NCI-H526 (cell line): ENCODE measurements around the gene SAMD4A.

Experiments used
- DNase-seq, 2 experiments: peaks; one replicate each; lab custom pipeline; 2025; lab: John Stamatoyannopoulos, UW

SAMD4A gene

DNA sequence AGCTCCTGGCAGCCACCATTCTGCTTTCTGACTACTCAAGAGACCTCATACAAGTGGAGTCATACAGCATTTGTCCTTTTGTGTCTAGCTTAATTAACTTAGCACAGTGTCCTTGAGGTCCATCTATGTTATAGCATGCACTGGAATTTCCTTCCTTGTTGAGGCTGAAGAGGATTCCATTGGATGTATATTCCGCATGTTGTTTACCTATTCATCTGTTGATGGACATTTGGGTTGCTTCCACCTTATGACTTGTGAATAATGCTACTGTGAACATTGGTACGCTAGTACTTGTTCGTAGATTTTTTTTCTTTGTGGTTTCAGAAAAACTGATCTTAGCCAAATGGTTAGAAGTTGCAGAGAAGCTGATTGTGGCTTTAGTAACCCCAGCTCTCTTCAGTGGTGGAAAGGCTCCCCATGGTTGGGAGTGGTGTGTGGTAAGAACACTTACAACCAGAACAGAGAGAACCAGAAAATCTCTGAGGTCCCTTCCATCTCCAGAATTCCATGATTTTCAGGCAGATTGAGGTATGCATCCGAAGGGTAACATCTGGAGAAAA, 118.4 kb downstream of the SAMD4A start:
- DNase-seq, result no peak

DNA sequence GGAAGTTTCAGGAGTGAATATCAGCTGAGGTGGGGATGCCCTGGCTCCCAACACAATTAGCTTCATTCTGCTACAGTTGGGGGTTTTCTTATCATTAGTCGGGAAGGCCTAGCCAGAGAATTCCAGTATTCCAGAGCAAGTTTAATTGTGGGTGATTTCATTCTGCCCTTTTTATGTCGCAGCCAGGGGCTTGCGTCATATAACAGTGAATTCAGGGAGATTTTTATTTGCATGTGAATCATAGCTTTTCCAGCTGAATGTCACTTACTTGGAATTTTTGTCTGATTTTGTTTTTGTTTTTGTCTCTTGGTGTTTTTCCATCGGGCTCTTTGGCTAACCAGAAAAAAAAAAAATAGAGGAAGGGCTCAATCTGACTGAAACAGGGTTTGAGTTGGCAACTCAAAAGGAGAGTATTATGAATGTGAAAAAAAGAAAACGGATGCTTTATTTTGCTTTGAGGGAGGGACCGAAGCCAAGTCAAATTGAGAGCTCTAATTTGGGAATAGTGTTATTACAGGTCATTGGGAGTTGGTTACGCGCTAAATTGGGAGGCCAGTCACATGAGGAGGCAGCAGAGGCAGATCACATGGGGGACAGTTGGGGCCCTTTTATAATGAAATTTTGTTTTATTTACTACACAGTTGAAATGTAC, 119.4 kb downstream of the SAMD4A start:
- no peak for DNase-seq

DNA sequence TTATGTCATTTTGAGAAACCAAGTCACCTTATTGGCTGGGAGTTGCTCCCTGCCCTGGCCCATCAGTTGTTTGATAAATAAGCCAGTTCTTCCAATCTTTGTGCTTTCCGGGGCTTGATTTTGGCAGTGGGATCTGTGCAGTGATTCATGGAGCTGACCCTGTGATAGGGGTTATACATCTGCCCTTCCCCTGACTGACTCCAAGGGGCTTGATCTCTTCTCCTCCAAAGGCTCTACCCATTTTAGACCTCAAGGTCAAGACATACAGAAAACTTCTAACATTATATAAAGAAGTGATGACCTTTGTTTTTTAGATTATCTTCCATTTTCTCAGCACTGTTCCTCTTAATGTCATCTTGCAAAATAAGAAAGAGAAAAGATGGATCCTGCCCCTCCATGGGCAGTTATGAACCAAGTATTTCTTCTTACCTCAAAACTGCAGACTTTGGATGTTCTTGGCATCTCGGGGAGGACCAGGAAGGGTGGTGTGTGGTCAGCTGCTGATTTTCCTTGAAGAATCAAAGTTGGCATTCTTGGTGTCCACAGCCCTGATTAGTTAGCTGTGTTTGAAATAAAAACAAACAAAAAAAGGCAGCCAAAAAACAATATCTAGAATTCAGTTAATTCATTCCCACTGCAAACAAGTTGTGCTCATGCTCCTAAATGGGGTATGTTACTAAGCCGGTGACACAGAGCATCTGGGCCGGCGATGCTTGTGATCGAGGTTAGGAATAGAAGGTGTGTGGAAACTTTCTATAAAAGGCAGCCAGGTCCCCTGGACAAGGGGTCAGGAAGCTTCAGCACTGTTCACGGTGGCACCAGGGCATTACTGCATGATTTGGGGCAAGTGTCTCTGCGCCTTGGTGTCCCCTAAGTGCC, 120.2 kb downstream of the SAMD4A start:
- DNase-seq, result no peak

DNA sequence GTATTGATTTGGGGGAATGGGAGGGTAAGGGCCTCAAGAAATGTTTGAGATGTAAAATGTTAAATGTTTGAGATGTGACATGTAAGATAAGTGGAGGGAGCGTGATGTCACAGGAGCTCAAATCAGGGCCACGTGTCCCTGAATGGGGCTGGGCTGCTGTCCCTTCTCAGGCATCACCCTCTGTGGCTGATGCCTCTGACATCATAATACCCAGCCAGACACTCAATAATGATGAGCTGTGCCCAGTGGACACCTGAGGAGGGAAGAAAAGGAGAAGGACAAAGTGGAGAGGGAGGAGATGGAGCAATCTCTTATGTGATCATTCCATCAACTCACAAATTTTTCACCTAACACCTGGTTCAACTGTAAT, 120.8 kb downstream of the SAMD4A start:
- DNase-seq, result no peak

DNA sequence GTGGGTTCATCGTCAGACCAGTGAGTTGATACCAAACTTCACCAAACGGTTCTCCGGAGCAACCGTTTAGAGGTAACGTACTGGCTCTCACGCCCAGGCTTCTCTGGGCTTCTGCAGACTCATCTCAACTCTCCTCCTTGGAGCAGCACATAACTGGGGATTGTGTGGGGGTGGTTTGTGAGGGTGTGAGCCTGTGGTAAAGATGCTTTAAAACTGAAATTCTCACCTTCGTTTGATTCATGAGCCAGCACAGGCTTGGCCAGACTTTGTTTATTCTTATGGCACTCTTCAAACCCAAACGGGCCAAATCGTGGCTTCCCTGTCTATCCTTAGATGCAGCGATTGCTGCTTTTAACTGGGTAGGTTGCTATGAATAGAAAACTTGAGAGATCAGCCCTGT, 121.3 kb downstream of the SAMD4A start:
- no peak for DNase-seq

DNA sequence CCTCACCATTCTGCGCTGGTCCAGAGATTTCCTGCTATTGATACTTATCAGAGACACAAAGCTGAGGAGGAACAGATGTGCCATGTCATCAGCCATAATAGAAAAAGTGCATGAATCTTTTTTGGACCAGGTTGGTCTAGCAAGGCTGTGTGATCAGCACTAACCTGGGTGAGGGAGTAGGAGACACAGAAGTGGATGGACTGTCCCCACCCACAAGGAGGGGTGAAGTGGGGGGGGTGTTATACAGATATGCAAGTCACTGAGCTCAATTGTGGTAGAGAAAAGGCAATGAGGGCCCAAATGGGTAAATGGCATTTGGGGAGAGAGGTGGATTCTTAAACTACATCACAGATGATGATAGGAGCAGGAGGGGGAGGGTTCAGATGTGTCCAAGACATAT, 123.0 kb downstream of the SAMD4A start:
- no peak for DNase-seq

DNA sequence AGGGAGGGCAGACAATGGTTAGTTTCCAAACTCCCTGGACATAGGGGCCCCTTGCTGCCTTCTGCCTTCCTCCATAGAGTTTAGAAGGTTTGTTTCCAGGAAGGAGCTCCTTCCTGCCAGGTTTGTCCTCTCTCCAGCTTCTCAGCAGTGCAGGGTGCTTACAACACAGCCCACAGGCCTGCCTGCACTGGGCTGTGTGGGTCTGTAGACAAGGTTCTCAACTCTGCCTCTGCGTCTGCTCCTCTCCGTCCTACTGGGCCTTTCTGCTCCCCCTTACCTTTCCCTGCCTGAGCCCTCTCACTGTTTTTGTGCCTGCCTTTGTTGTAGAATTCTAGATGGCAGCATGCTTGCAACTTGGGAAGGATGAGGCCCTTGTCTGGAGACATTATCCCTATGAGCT, 124.0 kb downstream of the SAMD4A start:
- no peak for DNase-seq

DNA sequence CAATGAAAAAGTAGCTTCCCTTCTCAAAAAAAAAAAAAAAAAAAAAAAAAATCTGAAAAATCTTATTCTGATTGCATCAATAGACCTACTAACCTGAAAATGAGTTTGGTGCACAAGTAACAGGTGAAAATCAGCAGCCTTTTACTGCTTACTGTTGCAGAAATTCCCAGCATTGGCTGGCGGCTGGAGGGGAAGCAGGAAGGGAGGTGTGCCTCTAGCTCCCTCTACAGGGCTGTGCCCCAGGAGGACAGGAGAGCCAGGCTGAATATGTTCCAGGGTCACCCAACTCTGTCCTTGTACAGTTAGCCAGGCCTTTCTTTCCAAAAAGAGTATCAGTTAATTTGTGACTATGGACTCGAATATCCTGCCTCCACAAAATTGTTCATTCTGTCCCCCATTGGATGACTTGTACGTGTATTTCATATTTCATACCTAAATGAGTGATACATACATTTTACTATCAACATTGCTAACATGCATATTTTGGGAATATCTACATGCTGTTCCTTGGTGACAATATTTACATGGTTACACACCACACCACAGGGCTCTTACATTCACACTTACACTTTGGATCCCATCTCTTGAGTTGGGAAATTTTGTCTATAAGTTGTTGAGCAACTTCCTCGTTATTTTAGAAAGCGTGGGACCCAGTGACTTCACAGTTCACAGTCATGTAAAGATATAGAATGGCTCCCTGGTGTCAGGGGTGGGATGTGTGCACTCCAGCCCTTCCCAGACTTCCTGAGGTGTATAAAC, 124.8 kb downstream of the SAMD4A start:
- DNase-seq, result peak; percentile 44 to 66

DNA sequence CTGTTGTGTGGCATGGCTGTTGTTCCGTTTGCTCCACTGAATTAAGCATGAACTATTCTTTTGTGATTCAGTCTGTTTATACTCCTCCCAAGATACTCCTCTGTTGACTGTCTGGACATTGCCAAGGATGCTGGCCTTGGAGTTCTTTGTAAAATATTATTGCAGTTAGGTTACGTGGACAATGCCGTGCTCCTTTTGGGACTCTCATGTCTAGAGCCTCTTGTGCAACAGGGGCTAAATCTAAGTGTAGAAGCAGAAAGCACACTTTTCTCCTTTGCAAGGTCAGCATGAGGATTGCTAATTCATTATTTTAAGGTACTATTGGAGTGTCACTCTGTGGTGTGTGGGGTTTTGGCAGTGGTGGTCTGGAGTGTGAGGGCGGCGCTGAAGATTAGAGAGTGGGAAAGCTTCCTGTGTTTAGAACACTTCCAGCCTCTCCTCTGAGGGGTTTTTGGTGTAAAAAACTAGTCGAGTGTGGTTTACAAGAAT, 125.4 kb downstream of the SAMD4A start:
- no peak for DNase-seq

DNA sequence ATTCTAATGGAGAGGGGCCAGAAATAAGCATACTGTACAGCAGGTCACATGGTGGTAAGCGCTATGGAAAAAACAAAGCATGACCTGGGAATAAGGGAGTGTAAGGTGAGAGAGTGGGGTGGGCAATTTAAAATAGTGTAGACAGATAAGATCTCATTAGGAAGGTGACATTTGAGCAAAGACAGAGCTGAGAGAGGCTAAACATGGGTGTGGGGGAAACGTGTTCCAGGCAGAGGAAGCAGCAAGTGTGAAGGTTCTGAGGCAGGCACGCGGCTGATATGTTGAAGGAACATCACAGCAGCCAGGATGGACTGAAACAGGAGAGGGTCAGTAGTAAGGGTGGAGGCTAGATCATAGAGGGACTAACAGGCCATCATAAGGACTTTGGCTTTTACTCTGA, 126.8 kb downstream of the SAMD4A start:
- no peak for DNase-seq

DNA sequence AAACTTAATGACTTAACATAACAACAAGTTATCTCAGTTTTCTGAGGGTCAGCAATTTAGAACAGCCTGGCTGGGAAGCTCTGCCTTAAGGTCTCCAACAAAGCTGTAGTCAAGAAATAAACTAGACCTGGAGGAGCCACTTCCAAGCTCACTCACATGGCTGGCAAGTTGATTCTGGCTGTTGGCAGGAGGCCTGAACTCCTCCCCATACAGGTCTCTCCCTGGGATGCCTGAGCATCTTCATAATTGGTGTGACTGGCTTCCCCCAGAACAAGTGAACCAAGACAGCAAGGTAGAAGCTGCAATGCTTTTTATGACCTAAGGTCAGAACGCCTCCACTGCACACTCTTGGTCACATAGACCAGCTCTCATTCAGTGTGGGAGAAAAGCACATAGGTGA, 128.3 kb downstream of the SAMD4A start:
- no peak for DNase-seq

DNA sequence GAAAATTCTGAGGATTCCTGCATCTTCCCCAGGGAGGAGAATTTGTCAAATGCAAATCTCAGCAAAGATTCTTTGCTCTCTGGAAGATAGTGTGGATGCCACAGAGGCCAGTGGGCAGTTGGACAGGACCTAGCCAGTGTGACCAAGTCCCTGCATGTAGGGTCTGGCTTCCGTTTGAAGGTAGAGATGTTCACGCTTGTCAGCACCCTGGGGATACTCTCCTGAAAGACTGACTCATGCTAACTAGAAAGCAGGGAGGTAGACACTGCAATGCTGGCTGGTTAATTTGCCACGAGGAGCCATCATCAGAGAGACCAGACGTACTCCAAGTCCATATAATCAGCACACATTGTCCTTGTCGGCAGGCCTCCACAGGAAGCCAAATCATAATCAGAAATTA, 130.1 kb downstream of the SAMD4A start:
- DNase-seq, result no peak

DNA sequence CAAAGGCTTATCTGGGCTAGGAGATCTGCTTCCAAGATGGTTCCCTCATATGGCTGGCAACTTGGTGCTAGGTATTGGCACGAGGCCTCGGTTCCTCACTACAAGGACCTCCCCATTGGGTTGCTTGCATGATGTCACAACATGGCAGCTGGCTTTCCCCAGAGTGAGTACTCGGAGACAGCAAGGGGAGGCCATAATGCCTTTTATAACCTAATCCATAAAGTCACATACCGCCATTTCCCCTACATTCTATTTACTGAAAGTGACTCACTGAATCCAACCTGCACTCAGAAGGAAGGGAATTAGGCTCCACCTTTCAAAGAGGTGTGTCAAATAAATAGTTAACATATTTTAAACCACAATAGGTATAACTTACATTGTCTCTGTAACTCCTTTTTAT, 130.9 kb downstream of the SAMD4A start:
- DNase-seq, result no peak

DNA sequence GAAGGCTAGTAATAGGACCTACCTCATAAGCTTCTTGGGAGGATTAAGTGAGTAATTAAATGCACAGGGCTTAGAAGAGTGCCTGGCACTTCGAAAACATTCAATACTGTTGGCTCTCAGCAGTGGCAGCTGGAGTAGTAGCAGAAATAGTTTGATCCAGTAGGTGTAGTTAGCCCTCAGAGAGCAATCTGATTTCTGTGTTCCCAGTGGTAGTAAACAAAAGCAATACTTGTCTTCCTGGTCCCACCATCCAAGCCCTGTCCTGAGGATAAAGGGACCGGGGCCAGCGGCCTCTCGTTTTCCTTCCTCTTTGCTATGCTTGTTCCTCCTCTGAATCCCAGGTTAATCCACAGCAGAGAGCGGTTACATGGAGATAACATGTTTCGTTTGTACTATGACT, 131.6 kb downstream of the SAMD4A start:
- no peak for DNase-seq

DNA sequence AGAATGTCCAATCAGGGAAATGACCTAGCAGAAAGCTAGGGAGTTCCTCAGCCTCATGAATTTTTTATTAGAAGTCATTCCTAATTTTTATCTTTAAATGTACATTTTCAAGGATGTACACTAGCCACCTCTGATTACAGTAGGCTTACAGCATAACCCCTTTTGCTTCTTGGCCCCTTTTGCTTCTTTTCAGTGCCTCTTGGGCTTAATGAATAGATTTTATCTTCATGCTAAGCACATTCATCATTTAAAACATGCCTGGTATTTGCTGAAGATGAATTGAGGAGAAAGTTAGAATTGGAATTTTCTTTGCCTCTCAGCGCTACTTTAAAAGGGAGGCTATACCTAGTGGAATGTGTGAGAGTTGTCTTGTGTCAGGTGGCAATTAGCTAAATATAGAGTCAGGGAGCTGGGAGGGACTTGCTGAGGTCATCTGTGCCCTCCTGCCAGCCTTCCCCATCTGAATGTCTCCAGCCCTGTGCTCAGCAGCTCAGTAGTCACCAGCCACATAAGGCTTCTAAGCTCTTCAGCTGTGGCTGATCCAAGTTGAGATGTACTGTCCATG, 132.1 kb downstream of the SAMD4A start:
- no peak for DNase-seq

DNA sequence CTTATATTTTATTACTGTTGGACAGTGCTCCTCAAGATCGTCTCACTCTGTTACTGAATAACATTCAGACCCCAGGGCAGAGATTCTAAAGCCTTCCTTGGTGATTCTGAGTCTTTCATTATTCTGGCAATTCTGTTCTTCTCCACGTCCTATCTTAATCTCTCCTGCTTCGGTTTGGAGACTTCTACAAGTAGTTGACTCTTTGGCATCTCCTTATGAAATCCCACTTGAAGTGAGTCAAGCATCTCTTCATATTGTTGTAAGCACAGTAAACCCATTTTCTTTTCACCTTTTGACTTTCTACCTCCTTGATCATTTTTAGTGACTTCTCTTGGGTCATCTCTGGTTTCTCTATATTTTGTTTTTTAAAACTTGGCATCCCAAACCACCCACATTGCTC, 132.8 kb downstream of the SAMD4A start:
- DNase-seq, result no peak

DNA sequence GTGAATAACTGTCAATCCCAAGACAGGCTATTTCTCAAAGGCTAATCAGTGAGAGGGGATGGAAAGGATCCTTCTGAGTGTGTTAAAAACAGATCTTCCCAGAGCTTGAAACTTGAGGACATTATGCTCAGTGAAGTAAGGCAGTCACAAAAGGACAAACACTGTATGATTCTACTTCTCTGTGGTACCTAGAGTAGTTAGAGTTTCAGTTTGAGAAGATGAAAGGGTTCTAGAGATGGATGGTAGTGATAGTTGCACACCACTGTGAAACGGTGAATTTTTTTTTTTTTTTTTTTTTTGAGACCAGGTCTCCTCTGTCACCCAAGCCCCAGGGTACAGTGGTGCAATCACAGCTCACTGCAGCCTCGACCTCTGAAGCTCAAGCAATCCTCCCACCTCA, 133.8 kb downstream of the SAMD4A start:
- DNase-seq, result no peak

DNA sequence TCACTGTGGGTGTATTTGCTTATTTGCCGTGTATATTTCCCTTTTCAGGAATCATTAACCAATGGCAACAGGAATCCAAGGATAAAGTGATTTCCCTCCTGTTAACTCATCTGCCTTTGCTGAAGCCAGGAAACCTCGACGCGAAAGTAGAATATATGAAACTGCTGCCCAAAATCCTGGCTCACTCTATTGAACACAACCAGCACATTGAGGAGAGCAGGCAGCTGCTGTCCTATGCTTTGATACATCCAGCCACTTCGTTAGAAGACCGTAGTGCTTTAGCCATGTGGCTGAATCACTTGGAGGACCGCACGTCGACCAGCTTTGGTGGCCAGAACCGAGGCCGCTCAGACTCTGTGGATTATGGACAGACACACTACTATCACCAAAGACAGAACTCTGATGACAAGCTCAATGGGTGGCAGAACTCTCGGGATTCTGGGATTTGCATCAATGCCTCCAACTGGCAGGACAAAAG, 135.1 kb downstream of the SAMD4A start:
- no peak for DNase-seq

DNA sequence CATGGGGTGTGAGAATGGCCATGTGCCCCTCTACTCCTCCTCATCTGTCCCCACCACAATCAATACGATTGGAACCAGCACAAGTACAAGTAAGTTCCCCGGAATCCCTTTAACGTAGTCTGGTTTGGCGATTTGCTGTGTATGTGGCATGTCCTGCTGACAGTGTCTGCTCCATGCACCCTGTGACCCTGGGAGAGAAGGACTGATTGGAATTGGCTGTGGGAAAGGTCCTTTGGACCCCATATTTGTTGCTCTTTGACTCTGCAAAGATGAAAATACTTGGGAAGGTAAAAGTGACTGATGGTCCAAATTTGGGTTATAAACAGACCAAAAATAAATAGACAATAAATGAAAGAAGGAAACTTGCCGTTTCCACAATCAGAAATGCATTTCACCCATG, 135.6 kb downstream of the SAMD4A start:
- no peak for DNase-seq

DNA sequence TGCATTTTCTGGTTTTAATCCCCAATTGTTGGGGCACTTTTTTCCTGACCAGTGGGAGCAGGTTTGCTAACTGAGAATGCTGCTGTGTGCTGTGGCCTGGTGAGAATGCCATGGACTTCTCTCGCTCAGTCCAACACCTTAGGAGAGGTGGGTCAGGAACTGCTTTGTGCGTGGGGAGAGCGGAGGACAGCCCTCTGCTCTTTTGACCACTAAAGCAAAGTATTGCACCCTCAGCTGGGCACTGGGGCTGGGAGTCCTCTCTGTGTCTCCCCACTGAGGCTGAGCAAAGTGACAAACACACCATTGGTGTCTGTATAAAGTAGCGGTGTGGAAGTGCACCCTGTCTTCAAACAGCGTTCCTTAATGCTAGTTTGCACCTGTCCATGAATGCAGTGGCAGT, 136.2 kb downstream of the SAMD4A start:
- DNase-seq, result no peak

DNA sequence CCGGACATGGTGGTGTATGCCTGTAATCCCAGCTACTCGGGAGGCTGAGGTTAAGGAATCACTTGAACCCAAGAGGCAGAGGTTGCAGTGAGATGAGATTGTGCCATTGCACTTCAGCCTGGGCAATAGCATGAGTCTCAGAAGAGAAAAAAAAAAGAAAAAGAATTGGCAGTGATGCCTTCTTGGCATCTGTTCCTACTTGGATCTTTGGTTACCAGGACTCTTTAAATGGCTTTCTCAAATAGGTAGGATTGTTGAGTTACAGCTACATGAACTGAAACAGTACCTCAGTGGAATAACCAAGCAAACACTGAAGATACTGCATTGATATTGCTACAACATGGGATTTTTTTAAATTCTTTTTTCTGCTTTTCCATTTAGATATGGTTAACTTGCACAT, 136.8 kb downstream of the SAMD4A start:
- no peak for DNase-seq

DNA sequence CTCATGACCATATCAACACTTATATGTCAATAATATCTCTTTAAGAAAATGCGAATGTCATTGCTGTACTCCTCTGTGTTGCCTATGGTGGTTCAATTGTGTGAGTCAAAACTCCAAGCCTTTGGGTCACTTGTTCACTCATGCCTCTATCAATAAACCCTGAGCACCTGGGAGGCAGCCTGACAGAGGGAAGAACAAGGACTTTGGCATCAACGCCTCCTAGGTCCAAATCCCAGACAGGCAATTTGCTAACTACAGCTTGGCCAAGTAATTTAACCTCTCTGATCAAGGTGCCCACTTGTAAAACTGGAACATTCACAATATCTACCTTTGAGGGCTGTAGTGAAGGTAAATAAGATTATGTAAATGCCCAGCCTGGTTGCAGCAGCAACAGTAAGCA, 137.8 kb downstream of the SAMD4A start:
- DNase-seq, result peak; percentile 10 to 20
